GM21360 (cell line): ENCODE measurements around the gene IGDCC3.
"Not testable (repeated sequence)": the region's sequence is repeated elsewhere in the genome, so short reads cannot be mapped to it uniquely, and the experiment has no call there.

Experiments used
- ATAC-seq: cut with Tn5 transposase; IDR thresholded peaks from one replicate; pipeline ENCODE4 v1.9.1; 2021; ENCODE audit warnings: mild to moderate bottlenecking, moderate library complexity; ENCODE audit not compliant: unreplicated experiment

IGDCC3 gene

DNA sequence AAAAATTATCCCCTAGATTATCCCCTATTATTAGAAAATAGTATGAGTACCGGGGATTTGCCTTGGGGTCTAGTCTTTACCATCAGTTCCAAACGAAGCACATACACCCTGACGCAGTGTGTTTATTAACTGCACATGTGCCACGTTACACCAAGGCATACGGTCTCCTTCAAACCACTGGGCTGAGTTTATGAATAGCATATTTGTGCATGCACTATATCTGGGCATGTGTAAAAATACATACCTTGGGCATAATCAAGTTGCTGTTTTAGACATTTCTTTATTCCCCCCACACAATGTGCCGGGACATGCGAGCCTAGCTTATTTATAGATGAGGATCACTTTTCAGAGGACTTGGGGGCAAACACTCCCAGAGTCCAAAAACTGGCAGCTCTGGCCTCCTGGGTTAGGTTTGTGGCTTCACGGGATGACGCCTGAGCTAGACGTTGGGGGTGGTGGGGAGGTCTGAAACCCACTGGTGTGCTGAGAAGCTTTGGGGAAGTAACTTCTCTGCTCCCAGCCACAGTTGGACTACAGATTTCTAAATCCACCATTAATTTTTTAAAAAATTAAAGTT is 28.7 kb upstream of the IGDCC3 start:
- ATAC-seq = no peak

DNA sequence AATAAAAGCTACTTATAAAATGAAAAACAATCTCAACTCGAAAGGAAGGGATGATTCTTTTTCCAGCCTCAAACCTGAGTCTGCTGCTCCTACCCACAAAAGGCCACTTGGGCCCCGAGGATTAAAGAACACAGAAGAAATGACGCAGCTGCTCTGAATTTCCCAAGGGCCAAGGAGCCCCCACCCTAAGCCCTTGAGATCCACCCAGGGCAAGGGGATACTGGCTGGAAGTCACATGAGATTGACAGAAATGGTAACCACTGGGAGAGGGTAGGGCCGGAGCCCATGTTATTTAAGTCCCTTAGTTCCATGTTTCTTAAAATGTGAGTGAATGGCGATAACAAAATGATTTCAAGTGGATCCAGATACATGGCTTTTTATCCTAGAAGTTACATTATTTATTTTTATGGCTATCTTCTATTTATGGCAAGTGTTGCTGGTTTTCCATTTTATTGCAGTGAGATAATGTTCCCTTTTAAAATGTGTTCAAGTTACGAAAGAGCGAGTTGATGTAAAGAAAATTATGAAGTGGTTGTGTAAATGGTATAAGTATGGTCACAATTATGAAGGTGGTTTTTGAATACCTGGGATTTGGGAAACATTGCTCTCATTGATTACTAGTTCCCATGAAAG is 28.1 kb upstream of the IGDCC3 start:
- no peak for ATAC-seq

DNA sequence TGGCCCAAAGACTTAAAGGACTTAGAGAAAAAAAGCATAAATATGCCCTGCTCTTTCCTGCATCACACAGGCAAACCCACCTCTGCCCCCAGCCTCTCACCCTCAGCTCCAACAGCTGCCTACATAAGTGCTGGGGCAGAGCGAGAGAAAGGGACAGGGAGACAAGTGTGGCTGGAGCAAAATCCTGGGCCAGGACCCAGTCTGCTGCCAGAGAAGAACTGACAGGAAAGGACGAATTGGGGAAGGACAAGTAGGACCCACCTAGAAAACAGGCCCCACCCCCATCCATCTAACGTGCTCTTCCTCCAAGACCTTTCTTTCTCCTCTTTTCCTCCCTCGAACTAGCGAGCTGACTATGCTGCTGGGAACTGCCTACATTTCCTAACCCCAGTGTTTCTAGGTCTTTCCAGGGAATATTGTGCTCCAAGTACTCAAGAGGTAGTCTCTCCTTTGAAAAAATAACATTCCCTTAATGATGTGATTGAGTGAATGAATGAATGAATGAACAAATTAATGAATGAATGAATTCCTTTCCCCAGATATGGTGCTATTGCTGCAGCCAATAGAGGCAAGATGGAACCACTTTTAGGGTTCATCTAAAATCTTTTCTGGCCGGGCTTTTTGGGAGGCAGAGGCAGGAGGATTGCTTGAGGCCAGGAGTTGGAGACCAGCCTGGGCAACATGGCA is 26.5 kb upstream of the IGDCC3 start:
- no peak for ATAC-seq

DNA sequence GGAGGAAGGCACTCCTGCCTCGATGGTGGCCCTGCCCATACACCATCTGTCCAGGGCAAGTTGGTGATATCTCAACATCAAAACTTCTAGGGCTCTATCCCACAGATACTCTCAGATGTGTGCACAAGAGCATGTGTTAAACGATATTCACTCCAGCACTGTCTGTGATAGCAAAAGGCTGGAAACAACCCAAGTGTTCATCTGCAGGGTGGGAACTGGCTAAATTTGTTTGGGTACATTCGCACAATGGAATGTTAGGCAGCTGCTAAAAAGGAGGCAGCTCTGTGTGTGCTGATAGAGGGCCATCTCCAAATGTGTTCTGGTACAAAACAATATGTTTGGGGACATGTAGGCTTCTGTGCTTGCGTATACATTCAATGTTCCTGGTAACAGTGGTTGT is 25.2 kb upstream of the IGDCC3 start:
- ATAC-seq = no peak

DNA sequence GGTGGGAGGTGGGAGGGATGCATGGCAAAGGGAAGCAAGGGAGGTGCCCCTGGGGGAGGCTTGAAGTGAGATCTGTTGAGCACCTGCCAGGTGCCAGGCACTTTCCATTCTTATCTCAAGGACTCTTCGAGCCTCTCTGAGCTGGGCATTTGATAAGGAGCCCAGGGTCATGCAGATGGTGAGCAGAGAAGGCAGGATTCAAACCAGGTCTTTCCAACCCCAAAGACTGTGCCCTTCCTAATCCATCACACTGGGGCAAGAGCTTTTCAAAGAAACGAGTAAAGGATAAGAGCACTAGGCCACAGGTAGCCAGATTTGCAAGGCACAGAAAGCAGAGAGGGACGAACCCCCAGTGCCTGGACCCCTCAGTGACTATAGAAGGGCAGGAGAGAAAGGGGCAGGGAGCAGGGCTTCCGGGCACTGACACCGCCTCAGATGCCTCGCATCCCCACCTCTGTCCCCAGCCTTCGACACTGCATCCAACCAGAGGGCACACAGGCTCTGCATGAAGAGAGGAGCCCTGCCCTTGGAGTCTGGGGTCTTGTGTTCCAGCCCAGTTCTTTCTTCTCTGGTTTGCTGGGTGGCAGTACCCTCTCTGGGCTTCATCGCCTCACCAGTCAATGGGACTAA is 23.9 kb upstream of the IGDCC3 start:
- ATAC-seq = no peak

DNA sequence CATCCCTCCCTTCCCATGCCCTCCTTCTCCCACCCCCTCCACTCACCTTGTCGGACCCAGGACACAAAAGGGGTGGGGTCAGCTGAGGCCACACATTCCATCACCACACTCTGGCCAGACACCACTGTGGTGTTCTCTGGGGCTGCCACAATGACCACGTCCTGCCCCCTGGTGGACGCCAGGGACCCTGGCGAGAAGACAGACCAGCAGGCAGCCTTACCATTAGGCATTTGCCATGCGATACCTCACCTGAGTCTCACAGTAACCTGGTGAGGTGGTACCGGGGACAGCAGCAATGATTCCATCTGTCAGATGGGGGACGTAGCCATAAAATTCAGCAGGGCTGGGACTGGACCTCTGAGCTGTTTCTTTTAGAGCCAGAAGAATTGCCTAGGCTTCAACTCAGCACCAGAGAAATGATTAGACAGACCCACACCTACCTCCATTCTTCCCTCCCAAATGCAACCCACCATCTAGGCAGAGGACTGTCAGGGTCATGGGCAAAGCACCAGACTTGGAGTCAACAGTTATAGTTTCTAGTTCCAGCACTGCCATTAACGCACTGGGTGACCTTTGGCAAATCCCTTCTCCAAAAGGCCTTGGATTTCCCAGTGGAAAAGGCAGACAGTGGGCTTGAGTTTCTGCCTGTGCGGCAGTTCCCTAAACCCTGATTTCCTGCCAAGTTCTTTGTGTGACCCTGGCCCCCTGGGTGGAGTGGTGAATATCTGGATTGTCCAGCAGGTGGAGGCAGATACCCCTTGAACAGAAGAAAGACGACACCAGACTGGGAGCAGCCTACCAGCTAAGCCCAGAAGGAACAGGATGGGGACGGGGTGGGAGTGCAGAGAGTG is 23.2 kb upstream of the IGDCC3 start:
- no peak for ATAC-seq

DNA sequence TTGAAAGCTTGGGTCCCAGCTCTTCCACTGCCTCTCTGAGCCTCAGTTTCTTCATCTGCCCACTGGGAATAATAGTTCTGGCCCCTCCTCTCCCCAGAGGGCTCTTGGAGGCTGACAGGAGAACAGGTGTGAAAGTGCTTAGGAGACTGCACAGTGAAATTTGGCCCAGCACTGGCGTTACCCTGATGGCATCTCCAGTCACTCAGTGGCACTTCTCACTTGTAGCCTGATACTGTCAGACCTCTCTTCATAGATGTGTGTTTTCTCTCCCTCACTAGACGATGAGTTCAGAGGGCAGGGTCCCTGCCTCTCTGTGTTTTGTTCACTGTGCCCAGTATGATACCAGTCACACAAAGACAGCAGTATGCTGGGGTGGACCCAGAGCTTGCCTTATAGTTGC is 22.2 kb upstream of the IGDCC3 start:
- ATAC-seq = no peak

DNA sequence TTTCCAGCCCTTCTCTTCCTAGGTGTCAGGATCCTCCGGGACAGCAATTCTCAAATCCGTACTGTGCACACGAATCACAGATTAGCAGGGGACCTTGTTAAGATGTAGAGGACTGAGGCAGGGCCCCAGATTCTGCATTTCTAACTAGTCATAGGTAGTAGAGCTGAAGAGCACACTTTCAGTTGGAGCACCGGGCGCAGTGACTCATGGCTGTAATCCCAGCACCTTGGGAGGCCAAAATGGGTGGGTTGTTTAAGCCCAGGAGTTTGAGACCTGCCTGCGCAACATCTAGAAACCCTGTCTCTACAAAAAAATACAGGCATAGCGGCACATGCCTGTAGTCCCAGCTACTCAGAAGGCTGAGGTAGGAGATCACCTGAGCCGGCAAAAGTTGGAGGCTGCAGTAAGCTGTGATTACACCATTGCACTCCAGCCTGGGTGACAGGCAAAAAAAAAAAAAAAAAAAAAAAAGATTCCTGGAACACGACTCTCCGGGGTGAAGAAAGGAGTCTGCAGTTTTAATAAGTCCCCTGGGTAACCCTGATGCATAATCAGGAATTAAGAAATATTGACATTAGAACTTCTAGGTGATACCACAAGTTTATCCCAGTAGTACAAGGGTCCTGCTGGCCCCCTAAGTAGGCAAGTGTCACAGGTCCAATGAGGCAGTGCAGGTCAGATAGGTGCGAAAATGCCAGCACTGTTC is 21.4 kb upstream of the IGDCC3 start:
- ATAC-seq = no peak

DNA sequence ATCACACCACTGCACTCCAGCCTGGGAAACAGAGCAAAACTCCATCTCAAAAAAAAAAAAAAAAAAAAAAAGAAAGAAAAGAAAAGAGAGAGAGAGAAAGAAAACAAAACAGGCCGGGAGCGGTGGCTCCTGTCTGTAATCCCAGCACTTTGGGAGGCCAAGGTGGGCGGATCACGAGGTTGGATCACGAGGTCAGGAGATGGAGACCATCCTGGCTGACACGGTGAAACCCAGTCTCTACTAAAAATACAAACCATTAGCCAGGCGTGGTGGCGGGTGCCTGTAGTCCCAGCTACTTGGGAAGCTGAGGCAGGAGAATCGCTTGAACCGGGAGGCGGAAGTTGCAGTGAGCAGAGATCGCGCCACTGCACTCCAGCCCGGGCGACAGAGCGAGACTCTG is 20.7 kb upstream of the IGDCC3 start:
- ATAC-seq = not testable (repeated sequence)

DNA sequence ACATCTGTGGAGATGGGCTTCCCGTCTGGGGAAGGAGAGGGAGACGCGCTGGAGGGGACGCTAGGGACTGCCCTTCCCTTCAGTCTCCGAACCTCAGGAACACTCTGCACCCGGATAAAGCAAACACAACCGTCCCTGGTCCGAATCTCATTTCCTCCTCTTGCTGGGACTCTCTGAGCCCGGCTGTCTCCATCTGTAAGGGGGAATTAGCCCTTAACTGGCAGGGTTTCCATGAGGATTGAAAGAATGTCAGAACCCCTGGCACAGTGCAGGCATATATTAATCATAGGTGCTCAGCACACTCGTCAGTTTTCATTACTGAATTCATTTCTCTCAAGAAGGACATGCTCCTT is 19.1 kb upstream of the IGDCC3 start:
- ATAC-seq = no peak

DNA sequence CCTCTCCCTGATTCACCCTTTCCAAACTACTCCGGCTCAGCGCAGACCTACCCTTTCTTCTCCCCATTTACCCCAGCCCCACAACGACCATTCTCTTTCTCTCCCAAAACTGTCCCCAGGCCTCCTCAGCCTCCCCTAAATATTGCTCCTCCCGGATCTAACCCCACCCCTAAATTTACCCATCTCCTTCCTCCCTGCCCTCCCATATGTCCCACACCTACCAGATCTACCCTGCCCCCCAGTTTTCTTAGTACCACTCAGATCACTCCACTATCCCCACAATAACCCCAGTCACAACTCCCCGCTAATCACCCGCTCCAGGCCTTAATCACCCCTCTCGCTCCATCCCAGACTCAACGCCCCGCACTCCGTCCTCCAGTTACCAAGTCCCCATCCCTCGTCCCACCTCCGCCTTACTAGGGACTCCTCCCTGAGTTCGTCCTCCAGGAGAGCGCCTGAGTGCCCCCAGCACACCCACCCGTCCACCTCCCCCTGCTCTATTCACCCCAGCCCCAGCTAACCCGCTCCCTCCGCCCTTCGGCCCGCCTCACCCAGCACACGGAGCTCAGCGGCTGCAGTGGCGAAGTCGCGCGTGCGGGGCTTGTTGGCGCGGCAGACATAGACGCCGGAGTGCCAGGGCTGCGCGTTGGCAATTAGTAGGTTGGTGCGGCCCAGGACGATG is 18.6 kb upstream of the IGDCC3 start:
- ATAC-seq = no peak

DNA sequence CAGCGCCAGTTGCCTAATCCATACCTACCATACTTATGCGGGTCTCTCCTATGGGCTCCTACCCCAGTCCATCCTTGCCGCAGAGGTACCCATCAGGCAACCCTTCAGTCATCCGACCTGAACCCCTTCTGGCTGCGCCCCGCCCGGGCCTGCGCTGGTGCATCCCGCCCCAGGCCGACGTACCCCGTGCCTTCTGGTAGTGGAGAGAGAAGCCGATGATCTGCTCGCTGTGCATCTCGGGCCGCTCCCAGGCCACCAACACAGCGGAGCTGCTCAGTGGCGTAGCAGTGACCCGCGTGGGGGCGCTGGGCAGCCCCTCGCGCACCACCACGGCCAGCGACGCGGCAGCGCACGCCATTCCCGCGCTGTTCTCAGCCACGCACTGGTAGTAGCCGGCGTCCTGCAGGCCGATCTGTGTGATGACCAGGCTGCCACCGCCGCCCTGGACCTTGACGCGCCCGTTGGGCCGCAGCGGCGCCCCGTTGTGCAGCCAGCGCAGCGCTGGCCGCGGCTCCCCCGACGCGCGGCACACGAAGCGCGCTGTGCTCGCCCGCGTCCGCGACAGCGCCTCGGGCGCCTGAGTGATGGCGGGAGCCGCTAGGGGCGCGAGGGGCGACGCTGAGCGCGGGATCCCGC is 17.9 kb upstream of the IGDCC3 start:
- no peak for ATAC-seq

DNA sequence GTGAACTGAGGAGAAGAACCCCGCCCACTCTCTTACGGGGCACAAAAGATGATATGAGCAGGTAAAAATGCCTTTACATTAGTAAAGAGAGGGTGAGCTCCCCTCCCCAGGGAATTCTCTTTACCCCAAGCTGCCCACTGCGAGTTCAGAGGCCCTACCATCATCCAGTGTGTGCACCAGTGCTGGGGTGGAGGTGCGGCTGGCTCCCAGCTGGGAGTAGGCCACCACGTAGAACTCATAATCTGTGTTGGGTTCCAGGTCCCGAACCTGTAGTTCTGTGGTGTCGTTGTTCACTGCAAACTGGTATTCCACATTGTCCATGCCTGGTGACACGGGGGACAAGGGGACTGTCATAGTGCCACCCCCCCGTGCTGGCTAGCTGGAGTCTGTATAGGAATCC is 17.1 kb upstream of the IGDCC3 start:
- no peak for ATAC-seq

DNA sequence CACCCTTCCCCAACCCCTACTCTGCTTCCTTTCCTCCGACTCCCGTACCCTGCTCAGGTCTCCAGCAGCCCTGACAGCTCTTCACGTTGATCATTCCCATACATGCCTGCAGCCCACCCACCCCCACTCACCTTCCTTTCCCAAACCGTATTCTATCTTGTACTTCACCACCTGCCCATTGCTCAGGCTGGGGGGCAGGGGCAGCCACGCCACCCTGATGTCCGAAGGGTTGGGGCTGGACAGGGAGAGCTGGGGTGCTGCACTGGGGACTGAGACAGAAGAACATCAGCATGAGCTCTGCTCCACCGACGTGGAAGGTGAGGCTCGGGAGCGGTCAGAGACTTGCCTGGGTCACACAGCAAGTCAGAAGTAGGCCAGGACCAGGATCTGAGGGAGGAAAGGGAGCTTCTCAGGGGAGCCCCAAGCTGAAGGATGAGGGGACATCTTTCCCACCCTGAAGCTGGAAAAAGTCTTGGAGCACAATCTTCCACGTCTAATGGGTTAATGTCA is 16.5 kb upstream of the IGDCC3 start:
- no peak for ATAC-seq

DNA sequence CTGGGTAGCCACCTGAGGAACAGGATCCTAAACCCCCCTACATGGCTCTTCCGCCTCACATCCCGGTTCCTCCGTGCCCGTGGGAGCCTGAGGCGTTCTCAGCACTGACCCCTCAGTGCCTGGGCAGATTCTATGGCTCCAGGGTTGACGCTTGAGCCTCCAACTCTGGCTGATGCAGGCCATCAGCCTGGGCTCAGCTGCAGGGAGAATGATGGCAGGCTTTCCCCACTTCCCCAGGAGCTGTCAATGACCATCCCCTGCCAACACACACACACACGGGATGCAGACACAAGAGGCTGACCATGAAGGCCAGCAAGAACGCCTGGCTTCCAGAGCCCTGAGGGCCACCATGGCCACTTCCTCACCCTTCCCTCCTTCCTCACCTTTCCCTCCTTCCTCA is 15.8 kb upstream of the IGDCC3 start:
- ATAC-seq = no peak

DNA sequence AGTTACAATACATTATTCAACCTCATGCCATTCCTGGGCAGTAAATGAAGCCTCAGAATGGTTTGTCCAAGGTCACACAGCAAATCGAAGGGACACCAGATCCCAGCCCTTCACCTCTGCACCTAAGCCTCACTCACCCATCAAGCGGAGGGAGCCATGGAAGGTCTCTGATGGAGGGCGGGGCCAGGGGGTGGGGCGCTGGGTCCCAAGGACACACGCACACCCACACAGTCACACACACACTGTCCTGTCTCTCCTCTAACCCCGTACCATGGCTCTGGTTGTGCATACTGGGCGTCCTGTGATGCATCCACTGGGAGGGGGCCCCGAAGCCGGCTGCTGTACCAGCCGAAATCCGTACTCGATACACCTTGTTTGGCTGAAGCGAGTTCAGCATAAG is 15.3 kb upstream of the IGDCC3 start:
- no peak for ATAC-seq

DNA sequence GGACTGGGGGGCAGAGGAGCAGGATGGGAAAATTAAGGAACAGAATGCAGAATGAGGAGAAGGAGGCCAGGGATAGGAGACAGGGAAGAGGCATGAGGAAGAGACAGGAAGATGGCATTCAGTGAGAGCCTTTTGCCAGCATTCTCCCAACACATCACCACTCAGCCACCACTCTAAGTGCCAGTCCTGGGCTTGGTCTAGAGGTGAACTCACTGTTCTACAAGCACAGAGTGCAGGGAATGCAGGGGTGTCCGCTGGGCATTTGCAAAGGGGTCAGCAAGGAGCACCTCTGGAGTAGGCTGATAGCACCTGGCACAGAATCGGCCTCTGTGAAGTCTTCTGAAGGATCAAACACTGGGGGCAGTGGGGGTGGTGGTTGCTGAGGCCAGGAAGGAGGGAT is 14.6 kb upstream of the IGDCC3 start:
- ATAC-seq = no peak

DNA sequence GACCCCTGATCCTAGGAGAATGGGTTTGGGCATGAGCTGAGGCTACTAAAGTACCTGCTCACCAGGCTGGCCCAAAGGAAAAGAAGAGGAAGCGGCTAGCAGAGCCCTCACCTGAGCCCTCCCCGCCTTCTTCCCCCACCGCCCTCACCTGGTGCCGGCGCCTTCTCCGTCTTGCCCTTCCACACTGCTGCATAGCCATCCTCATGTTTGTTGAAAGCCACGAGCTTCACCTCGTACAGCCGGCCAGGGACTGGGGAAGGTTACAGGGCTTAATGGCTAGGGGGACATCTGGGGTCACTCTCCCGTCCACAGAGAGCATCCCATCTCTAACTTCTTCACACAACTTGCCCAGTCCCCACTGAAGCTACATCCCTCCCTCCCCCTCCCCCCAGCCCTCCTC is 13.9 kb upstream of the IGDCC3 start:
- ATAC-seq = no peak

DNA sequence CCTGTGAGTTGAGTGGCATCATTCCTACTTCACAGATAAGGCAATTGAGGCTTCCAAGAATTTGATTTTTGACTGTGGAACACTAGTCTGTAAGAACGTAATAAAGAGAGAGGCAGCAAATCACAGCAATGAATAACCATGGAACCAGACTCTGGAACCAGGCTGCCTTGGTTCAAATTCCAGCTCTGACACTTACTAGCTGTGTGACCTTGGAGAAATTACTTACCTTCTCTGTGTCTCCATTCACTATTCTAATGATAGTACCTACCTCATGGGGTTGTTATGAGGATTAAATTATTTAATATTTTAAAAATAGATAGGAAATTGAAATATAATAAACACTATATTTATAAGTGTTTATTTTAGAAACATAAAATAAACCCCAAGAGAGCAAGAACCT is 12.6 kb upstream of the IGDCC3 start:
- ATAC-seq = no peak

DNA sequence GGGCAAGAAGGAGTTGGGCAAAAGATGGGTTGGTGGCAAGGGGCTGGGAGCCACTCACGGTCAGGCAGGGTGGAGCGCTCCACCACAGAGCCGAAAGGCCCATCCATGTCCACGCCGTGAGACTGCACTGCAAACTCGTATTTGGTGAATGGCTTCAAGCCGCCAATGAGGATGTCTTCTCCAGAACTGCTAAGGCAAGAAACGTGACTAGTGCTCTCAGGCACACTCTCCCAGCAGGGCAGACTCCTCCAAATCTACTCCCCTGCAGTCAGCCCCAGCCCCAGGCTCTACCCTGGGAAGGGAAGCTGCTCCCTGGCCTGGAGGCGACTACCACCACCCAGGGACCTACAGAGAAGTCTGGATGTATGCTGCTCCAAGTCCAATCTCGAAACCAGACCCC is 11.4 kb upstream of the IGDCC3 start:
- ATAC-seq = no peak
